Neural progenitor cell (in vitro differentiated cells): Measurements from ENCODE around the gene BTN2A1.

ENCODE experiments used
- EZH2 ChIP-seq: fragments of 200-600 bp; sonication (generic); IDR thresholded peaks from 2 replicates; pipeline ENCODE4 v1.6.1; 2017; ENCODE audit warnings: antibody characterized with exemption, mild to moderate bottlenecking, moderate library complexity
- TF ChIP-seq, protein P1 (sequence below): fragments of 200-600 bp; sonication (generic); IDR thresholded peaks from 2 replicates; pipeline ENCODE4 v1.5.1; 2017; ENCODE audit warnings: antibody characterized with exemption, mild to moderate bottlenecking

DNA sequence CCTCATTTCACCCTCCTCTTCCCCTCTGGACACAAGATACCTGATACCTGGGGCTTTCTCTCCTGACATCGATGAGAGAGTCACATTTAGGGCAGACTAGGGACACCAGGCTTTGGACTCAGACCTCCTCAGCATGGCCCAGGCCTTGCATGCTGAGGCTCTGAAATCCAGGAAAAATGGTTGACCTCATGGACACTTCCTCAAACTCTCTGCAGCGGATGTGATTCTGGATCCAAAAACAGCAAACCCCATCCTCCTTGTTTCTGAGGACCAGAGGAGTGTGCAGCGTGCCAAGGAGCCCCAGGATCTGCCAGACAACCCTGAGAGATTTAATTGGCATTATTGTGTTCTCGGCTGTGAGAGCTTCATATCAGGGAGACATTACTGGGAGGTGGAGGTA lies 44.8 kb upstream of the BTN2A1 start:
- TF ChIP-seq, protein P1, sequence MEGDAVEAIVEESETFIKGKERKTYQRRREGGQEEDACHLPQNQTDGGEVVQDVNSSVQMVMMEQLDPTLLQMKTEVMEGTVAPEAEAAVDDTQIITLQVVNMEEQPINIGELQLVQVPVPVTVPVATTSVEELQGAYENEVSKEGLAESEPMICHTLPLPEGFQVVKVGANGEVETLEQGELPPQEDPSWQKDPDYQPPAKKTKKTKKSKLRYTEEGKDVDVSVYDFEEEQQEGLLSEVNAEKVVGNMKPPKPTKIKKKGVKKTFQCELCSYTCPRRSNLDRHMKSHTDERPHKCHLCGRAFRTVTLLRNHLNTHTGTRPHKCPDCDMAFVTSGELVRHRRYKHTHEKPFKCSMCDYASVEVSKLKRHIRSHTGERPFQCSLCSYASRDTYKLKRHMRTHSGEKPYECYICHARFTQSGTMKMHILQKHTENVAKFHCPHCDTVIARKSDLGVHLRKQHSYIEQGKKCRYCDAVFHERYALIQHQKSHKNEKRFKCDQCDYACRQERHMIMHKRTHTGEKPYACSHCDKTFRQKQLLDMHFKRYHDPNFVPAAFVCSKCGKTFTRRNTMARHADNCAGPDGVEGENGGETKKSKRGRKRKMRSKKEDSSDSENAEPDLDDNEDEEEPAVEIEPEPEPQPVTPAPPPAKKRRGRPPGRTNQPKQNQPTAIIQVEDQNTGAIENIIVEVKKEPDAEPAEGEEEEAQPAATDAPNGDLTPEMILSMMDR, result no peak
- no peak for TF ChIP-seq EZH2
